GM12801 (cell line): ENCODE measurements around the gene PAK6.

Experiments used
- CTCF ChIP-seq: IDR thresholded peaks from one replicate; pipeline ENCODE4 v1.5.1; 2011; ENCODE audit warnings: control low read depth; ENCODE audit not compliant: insufficient read length; ENCODE audit errors: extremely low read depth

The PAK6 gene

GRCh38 chr15:40292246-40292645, 53.4 kb downstream of the PAK6 start:
- no peak for TF ChIP-seq CTCF

- no peak for TF ChIP-seq CTCF
These were observed 54.1 kb downstream of the PAK6 start for GRCh38 chr15:40293006-40293405.

GRCh38 chr15:40293905-40294895, 55.3 kb downstream of the PAK6 start:
- no peak for TF ChIP-seq CTCF

- TF ChIP-seq CTCF: no peak
These were observed 56.4 kb downstream of the PAK6 start for GRCh38 chr15:40295297-40295696.

- no peak for TF ChIP-seq CTCF
These were observed 57.2 kb downstream of the PAK6 start for GRCh38 chr15:40295877-40296560.

GRCh38 chr15:40296561-40297230, 57.8 kb downstream of the PAK6 start:
- no peak for TF ChIP-seq CTCF

GRCh38 chr15:40297356-40297755, 58.5 kb downstream of the PAK6 start:
- TF ChIP-seq CTCF: no peak
